Sigmoid colon (tissue), 7 donors: ENCODE measurements around the gene MYO15A. TPM values are rescaled to one million over a fixed set of nuclear protein-coding genes. Genes with fewer than 3 reads are reported as not detected.

Source experiments
- DNase-seq: peaks from one replicate; pipeline ENCODE4 v3.0.0-alpha.2; 2019
- H3K27ac ChIP-seq, 4 donors: fragments of 200-600 bp; sonication (generic); one replicate each; pipeline ENCODE4 v1.5.1; 2016 to 2019; ENCODE audit warnings: mild to moderate bottlenecking in 1 of 4
- H3K27me3 ChIP-seq, 3 donors: fragments of 200-600 bp; sonication (generic); one replicate each; pipeline ENCODE4 v1.5.1; 2019; ENCODE audit warnings: mild to moderate bottlenecking in 1 of 3
- H3K36me3 ChIP-seq, 4 donors: fragments of 200-600 bp; sonication (generic); one replicate each; pipeline ENCODE4 v1.5.1; 2016 to 2019
- H3K4me1 ChIP-seq, 4 donors: fragments of 200-600 bp; sonication (generic); one replicate each; pipeline ENCODE4 v1.5.1; 2017 to 2019
- H3K4me3 ChIP-seq, 4 donors: fragments of 200-600 bp; sonication (generic); one replicate each; pipeline ENCODE4 v1.5.1; 2017 to 2019; ENCODE audit warnings: mild to moderate bottlenecking in 2 of 4, moderate library complexity in 1 of 4
- H3K9me3 ChIP-seq, 4 donors: fragments of 200-600 bp in 3 of 4; sonication (generic) in 3 of 4; one replicate each; pipeline versions ENCODE4 v1.5.1 to v1.6.1; 2013 to 2019
- EP300 ChIP-seq, 4 donors: sonication (generic); formaldehyde crosslinking; IDR thresholded peaks; one replicate each; pipeline ENCODE4 v1.6.1; 2017; ENCODE audit warnings: antibody characterized with exemption in 4 of 4
- POLR2A ChIP-seq, 2 donors: fragments of 450-650 bp; IDR thresholded peaks; one replicate each; pipeline ENCODE4 v1.6.1; 2016; ENCODE audit warnings: antibody characterized with exemption in 2 of 2, mild to moderate bottlenecking in 2 of 2, moderate library complexity in 2 of 2
- POLR2AphosphoS5 ChIP-seq, 4 donors: sonication (generic); formaldehyde crosslinking; IDR thresholded peaks; one replicate each; pipeline ENCODE4 v1.6.1; 2017; ENCODE audit warnings: antibody characterized with exemption in 4 of 4
- WGBS, 2 donors: extraction: QIAGEN DNeasy Blood & Tissue Kit; methylation state at CpG; one replicate each; pipeline ENCODE4 v1.1.7; 2013; 5-methylcytosine and 5-hydroxymethylcytosine counted together
- intact Hi-C: fragments of 100-400 bp; cut with DNase I; formaldehyde crosslinking; loops from one replicate; pipeline ENCODE4 v1.15.1; 2023
- polyA plus RNA-seq, 3 donors: library from polyadenylated mRNA; stranded (reverse); fragments of 200-250 nt; gene quantifications; one replicate each; pipeline ENCODE4 v1.2.3, GENCODE V29; 2013
- total RNA-seq, 4 donors: library from RNA; depleted of rRNA; stranded (reverse); fragments of >200 nt; gene quantifications; one replicate each; pipeline ENCODE4 v1.1.0, GENCODE V29; 2016
- TF ChIP-seq, protein P1 (sequence below), 4 experiments: fragments of 450-650 bp in 3 of 4; fragments of 200-600 bp in 1 of 4; IDR thresholded peaks; one replicate each; pipeline ENCODE4 v1.5.1; 2016 to 2019; ENCODE audit warnings: antibody characterized with exemption in 4 of 4, mild to moderate bottlenecking in 3 of 4, moderate library complexity in 2 of 4
- donor health status: healthy with polysubstance abuse.
- donor health status: Bipolar disorder and iron deficiency.
- donor health status: healthy.

The MYO15A gene
- total and polyA plus RNA-seq, 7 donors: 0.60 to 3.6 (median 0.72) TPM; not detected in 1

GRCh38 chr17:18069101-18069500 lies 39.5 kb upstream of the MYO15A start:
- Histone ChIP-seq H3K27ac (no peak overlapping the region), H3K27me3 (no peaks in the 10 kb centered on the region), H3K4me1 (no peaks in the 10 kb centered on the region), H3K9me3 (no peaks in the 10 kb centered on the region), H3K36me3 (peaks cover 0 to 27% (median 8%) of the 10 kb centered on the region in 4 donors), H3K4me3 (no peak overlapping the region)
- DNase-seq: no peak
- intact Hi-C loops: no loop called here
- WGBS, 2 donors: 93 to 95% methylated on average over 2 of the region's 2 CpGs
- no peak for TF ChIP-seq POLR2AphosphoS5 (IDR thresholded peaks at IDR 0.05)
- no peak for TF ChIP-seq POLR2A (IDR thresholded peaks at IDR 0.05)
- no peak for TF ChIP-seq EP300 (IDR thresholded peaks at IDR 0.05)
- TF ChIP-seq, protein P1, sequence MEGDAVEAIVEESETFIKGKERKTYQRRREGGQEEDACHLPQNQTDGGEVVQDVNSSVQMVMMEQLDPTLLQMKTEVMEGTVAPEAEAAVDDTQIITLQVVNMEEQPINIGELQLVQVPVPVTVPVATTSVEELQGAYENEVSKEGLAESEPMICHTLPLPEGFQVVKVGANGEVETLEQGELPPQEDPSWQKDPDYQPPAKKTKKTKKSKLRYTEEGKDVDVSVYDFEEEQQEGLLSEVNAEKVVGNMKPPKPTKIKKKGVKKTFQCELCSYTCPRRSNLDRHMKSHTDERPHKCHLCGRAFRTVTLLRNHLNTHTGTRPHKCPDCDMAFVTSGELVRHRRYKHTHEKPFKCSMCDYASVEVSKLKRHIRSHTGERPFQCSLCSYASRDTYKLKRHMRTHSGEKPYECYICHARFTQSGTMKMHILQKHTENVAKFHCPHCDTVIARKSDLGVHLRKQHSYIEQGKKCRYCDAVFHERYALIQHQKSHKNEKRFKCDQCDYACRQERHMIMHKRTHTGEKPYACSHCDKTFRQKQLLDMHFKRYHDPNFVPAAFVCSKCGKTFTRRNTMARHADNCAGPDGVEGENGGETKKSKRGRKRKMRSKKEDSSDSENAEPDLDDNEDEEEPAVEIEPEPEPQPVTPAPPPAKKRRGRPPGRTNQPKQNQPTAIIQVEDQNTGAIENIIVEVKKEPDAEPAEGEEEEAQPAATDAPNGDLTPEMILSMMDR (IDR thresholded peaks at IDR 0.05): no peak

GRCh38 chr17:18070861-18071340 lies 37.7 kb upstream of the MYO15A start:
- Histone ChIP-seq H3K4me1 (no peaks in the 10 kb centered on the region), H3K4me3 (no peak overlapping the region), H3K36me3 (peaks cover 0 to 9% (median 1%) of the 10 kb centered on the region in 4 donors), H3K27ac (no peak overlapping the region), H3K27me3 (no peaks in the 10 kb centered on the region), H3K9me3 (no peaks in the 10 kb centered on the region)
- no peak for DNase-seq
- WGBS, 2 donors: 24 to 29% methylated on average over 8 of the region's 8 CpGs
- no peak for TF ChIP-seq POLR2AphosphoS5 (IDR thresholded peaks at IDR 0.05)
- TF ChIP-seq POLR2A (IDR thresholded peaks at IDR 0.05): no peak
- TF ChIP-seq, protein P1 (IDR thresholded peaks at IDR 0.05): no peak
- TF ChIP-seq EP300 (IDR thresholded peaks at IDR 0.05): no peak
- intact Hi-C loops: no loop called here

DNA sequence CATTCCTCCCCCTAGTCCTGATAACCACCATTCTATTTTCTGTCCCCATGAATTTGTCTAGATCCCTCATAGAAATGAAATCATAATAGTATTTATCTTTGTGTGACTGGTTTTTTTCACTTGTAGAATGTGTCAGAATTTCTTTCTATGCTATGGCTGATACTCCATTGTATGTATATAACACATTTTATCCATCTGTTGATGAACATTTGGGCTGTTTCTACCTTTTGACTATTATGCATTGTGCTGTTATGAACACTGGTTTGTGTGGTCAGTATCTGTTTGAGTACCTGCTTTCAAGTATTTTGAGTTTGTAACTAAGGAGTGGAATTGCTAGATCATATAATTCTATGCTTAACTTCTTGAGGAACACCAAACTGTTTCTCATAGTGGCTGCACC lies 36.8 kb upstream of the MYO15A start:
- DNase-seq: no peak
- H3K36me3 ChIP-seq: peaks cover 0 to 2% (median 0%) of the 10 kb centered on the region in 4 donors
- H3K4me1 ChIP-seq: no peaks in the 10 kb centered on the region
- H3K4me3 ChIP-seq: no peak overlapping the region
- TF ChIP-seq, protein P1 (IDR thresholded peaks at IDR 0.05): no peak
- TF ChIP-seq POLR2AphosphoS5 (IDR thresholded peaks at IDR 0.05): no peak
- TF ChIP-seq EP300 (IDR thresholded peaks at IDR 0.05): no peak
- TF ChIP-seq POLR2A (IDR thresholded peaks at IDR 0.05): no peak
- H3K27me3 ChIP-seq: no peaks in the 10 kb centered on the region
- H3K27ac ChIP-seq: no peak overlapping the region
- no peaks in the 10 kb centered on the region for H3K9me3 ChIP-seq
- intact Hi-C loops: no loop called here

GRCh38 chr17:18074566-18075272 lies 33.8 kb upstream of the MYO15A start:
- H3K4me1 ChIP-seq: no peaks in the 10 kb centered on the region
- intact Hi-C loops: no loop called here

More at GRCh38 chr17:18074566-18075272, 33.8 kb upstream of the MYO15A start:
- H3K9me3 ChIP-seq: no peaks in the 10 kb centered on the region
- no peak overlapping the region for H3K4me3 ChIP-seq
- TF ChIP-seq POLR2A (IDR thresholded peaks at IDR 0.05): no peak
- no peak for TF ChIP-seq POLR2AphosphoS5 (IDR thresholded peaks at IDR 0.05)
- no peak for TF ChIP-seq EP300 (IDR thresholded peaks at IDR 0.05)
- TF ChIP-seq, protein P1 (IDR thresholded peaks at IDR 0.05): no peak
- no peaks in the 10 kb centered on the region for H3K36me3 ChIP-seq
- WGBS, 2 donors: 87 to 88% methylated on average over 6 of the region's 6 CpGs
- no peak for DNase-seq
- no peak overlapping the region for H3K27ac ChIP-seq
- no peaks in the 10 kb centered on the region for H3K27me3 ChIP-seq
